ENCODE data around the gene CNTNAP2.
"Not testable (repeated sequence)": the region's sequence is repeated elsewhere in the genome, so short reads cannot be mapped to it uniquely, and the experiment has no call there.

The CNTNAP2 gene

DNA sequence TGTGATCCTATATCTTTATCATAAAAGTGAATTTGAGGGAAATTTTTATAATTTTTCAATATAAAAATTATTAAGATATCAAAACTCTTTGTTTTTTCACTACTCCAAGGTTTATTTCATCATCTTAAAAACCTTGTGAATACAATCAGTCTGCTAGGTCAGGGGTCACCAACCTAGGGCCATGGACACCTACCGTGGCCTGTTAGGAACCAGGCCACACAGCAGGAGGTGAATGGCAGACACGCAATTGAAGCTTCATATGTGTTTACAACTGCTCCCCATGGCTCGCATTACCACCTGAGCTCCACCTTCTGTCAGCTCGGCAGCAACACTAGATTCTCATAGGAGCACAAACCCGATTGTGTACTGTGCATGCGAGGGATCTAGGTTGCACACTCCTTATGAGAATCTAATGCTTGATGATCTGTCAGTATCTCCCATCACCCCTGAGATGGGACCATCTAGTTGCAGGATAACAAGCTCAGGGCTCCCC lies 2202.8 kb downstream of the CNTNAP2 start:
- Histone ChIP-seq H3K9me3 (ENCODE audit: low read depth, low read length) (no peaks in the 10 kb centered on the region), H3K36me3 (ENCODE audit: insufficient read depth, low read length) (no peaks in the 10 kb centered on the region), H3K4me3 (no peak overlapping the region), H3K27ac (no peak overlapping the region), H3K9ac (ENCODE audit: insufficient read length) (no peak overlapping the region)
- no peak for DNase-seq (ENCODE audit: low read depth, low spot score)
- TF ChIP-seq POLR2AphosphoS5 (IDR thresholded peaks at IDR 0.05; ENCODE audit: borderline replicate concordance, low read depth, low read length) (no peak), FOXP2 (optimal IDR thresholded peaks at IDR 0.05; ENCODE audit: control extremely low read depth, extremely low read length, insufficient read depth) (no peak)

GRCh38 chr7:148325208-148325607 lies 2208.6 kb downstream of the CNTNAP2 start:
- H3K9ac ChIP-seq (ENCODE audit: insufficient read length): no peak overlapping the region
- no peaks in the 10 kb centered on the region for H3K36me3 ChIP-seq (ENCODE audit: insufficient read depth, low read length)
- H3K27ac ChIP-seq: no peak overlapping the region
- no peak for DNase-seq (ENCODE audit: low read depth, low spot score)
- H3K9me3 ChIP-seq (ENCODE audit: low read depth, low read length): no peaks in the 10 kb centered on the region
- H3K4me3 ChIP-seq: no peak overlapping the region
- TF ChIP-seq POLR2AphosphoS5 (IDR thresholded peaks at IDR 0.05; ENCODE audit: borderline replicate concordance, low read depth, low read length) (no peak), FOXP2 (optimal IDR thresholded peaks at IDR 0.05; ENCODE audit: control extremely low read depth, extremely low read length, insufficient read depth) (no peak), EZH2 (IDR thresholded peaks at IDR 0.05) (no peak)

- no peaks in the 10 kb centered on the region for H3K9me3 ChIP-seq (ENCODE audit: low read depth, low read length)
- H3K36me3 ChIP-seq (ENCODE audit: insufficient read depth, low read length): no peaks in the 10 kb centered on the region
- DNase-seq (ENCODE audit: low read depth, low spot score): no peak
- H3K9ac ChIP-seq (ENCODE audit: insufficient read length): no peak overlapping the region
- TF ChIP-seq FOXP2 (optimal IDR thresholded peaks at IDR 0.05; ENCODE audit: control extremely low read depth, extremely low read length, insufficient read depth): no peak
- no peak for TF ChIP-seq POLR2AphosphoS5 (IDR thresholded peaks at IDR 0.05; ENCODE audit: borderline replicate concordance, low read depth, low read length)
- TF ChIP-seq EZH2 (IDR thresholded peaks at IDR 0.05): no peak
- H3K27ac ChIP-seq: no peak overlapping the region
- no peak overlapping the region for H3K4me3 ChIP-seq
Observed at GRCh38 chr7:148327379-148327778, 2210.8 kb downstream of the CNTNAP2 start.

- no peaks in the 10 kb centered on the region for H3K36me3 ChIP-seq (ENCODE audit: insufficient read depth, low read length)
- no peak for TF ChIP-seq POLR2AphosphoS5 (IDR thresholded peaks at IDR 0.05; ENCODE audit: borderline replicate concordance, low read depth, low read length)
- no peak for TF ChIP-seq EZH2 (IDR thresholded peaks at IDR 0.05)
- no peak for TF ChIP-seq FOXP2 (optimal IDR thresholded peaks at IDR 0.05; ENCODE audit: control extremely low read depth, extremely low read length, insufficient read depth)
- no peak overlapping the region for H3K9ac ChIP-seq (ENCODE audit: insufficient read length)
Observed at GRCh38 chr7:148328906-148329305, 2212.3 kb downstream of the CNTNAP2 start.

GRCh38 chr7:148330124-148330818 lies 2213.7 kb downstream of the CNTNAP2 start:
- no peaks in the 10 kb centered on the region for H3K36me3 ChIP-seq (ENCODE audit: insufficient read depth, low read length)
- no peak overlapping the region for H3K9ac ChIP-seq (ENCODE audit: insufficient read length)
- no peak overlapping the region for H3K4me3 ChIP-seq
- no peak overlapping the region for H3K27ac ChIP-seq
- TF ChIP-seq EZH2 (IDR thresholded peaks at IDR 0.05): no peak
- no peak for TF ChIP-seq POLR2AphosphoS5 (IDR thresholded peaks at IDR 0.05; ENCODE audit: borderline replicate concordance, low read depth, low read length)
- TF ChIP-seq FOXP2 (optimal IDR thresholded peaks at IDR 0.05; ENCODE audit: control extremely low read depth, extremely low read length, insufficient read depth): no peak
- no peak for DNase-seq (ENCODE audit: low read depth, low spot score)
- no peaks in the 10 kb centered on the region for H3K9me3 ChIP-seq (ENCODE audit: low read depth, low read length)

More at GRCh38 chr7:148328906-148329305, 2212.3 kb downstream of the CNTNAP2 start:
- DNase-seq (ENCODE audit: low read depth, low spot score): no peak
- H3K4me3 ChIP-seq: no peak overlapping the region
- H3K9me3 ChIP-seq (ENCODE audit: low read depth, low read length): no peaks in the 10 kb centered on the region
- no peak overlapping the region for H3K27ac ChIP-seq

DNA sequence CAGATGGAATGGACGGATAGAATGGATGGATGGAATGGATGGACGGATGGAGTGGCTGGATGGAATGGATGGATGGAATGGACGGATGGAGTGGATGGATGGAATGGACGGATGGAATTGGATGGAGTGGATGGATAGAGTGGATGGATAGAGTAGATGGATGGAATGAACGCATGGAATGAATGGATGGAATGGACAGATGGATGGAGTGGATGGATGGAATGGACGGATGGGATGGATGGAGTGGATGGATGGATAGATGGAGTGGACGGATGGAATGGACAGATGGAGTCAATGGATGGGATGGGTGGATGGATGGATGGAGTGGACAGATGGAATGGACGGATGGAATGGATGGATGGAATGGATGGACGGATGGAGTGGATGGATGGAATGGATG lies 2214.2 kb downstream of the CNTNAP2 start:
- TF ChIP-seq EZH2 (IDR thresholded peaks at IDR 0.05): no peak
- no peak for TF ChIP-seq POLR2AphosphoS5 (IDR thresholded peaks at IDR 0.05; ENCODE audit: borderline replicate concordance, low read depth, low read length)
- TF ChIP-seq FOXP2 (optimal IDR thresholded peaks at IDR 0.05; ENCODE audit: control extremely low read depth, extremely low read length, insufficient read depth): no peak
- no peak overlapping the region for H3K4me3 ChIP-seq
- no peak overlapping the region for H3K9ac ChIP-seq (ENCODE audit: insufficient read length)
- H3K36me3 ChIP-seq (ENCODE audit: insufficient read depth, low read length): no peaks in the 10 kb centered on the region
- no peaks in the 10 kb centered on the region for H3K9me3 ChIP-seq (ENCODE audit: low read depth, low read length)
- no peak overlapping the region for H3K27ac ChIP-seq
- no peak for DNase-seq (ENCODE audit: low read depth, low spot score)

DNA sequence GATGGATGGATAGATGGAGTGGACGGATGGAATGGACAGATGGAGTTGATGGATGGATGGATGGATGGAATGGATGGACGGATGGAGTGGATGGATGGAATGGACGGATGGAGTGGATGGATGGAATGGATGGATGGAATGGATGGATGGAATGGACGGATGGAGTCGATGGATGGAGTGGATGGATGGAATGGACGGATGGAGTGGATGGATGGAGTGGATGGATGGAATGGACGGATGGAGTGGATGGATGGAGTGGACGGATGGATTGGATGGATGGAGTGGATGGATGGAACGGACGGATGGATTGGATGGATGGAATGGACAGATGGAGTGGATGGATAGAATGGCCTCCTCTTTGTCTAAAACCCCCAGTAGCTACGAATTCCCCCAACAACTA lies 2214.9 kb downstream of the CNTNAP2 start:
- H3K27ac ChIP-seq; H3K4me3 ChIP-seq; H3K9me3 ChIP-seq (ENCODE audit: low read depth, low read length); H3K9ac ChIP-seq (ENCODE audit: insufficient read length); DNase-seq (ENCODE audit: low read depth, low spot score); H3K36me3 ChIP-seq (ENCODE audit: insufficient read depth, low read length): not testable (repeated sequence)

DNA sequence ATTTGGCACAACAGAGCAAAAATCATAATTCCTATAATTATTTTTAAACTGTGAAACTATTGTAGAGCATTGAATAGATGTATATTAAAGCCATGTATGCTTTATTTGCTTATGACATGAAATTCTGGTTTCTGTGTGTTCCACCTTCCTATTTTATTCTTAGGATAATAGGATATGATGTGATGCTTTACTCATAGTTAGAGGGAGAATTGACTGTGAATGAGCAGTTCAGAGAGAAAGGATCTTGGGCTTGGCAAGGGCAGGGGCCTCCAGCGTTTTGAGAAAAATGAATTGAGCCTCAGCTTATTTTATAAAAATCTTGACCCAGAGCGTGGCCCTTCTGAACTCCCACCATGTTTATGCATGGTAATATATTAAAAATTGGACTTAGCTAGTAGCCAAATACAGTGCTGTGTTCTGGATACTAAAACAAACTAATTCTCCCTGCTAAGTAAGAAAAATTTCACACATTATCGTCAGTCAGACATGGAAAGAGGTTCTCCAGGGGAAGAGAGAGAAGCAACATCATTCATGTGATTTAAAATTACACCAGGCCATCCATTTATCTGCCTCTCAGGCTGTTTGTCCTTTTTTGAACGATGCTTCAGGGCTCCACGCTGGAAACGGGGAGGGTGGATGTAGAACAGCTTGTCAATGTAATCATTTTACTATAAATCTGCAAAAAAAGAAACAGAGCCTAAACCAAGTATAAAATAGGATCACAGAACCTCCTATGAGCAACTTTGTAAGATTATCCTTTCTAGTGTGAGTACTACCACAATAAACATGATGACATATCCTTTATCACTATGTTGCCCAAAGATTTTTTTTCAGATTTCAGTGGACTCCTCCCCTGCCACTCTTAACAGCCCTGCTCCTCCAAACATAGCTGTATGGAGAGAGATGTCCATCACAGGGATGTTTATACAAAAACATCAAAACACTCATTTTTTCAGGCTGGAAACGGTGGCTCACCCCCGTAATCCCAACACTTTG lies 2215.9 kb downstream of the CNTNAP2 start:
- DNase-seq (ENCODE audit: low read depth, low spot score): no peak
- Histone ChIP-seq H3K9me3 (ENCODE audit: low read depth, low read length) (no peaks in the 10 kb centered on the region), H3K36me3 (ENCODE audit: insufficient read depth, low read length) (no peaks in the 10 kb centered on the region), H3K4me3 (no peak overlapping the region), H3K9ac (ENCODE audit: insufficient read length) (no peak overlapping the region), H3K27ac (no peak overlapping the region)
- TF ChIP-seq POLR2AphosphoS5 (IDR thresholded peaks at IDR 0.05; ENCODE audit: borderline replicate concordance, low read depth, low read length) (no peak), EZH2 (IDR thresholded peaks at IDR 0.05) (no peak), FOXP2 (optimal IDR thresholded peaks at IDR 0.05; ENCODE audit: control extremely low read depth, extremely low read length, insufficient read depth) (no peak)
